Mesenteric fat pad (tissue), 1 donor: ENCODE results near the gene FLYWCH1. TPM values are rescaled to one million over a fixed set of nuclear protein-coding genes. Genes with fewer than 3 reads are reported as not detected.

Experiments
- DNase-seq: peaks from one replicate; pipeline ENCODE4 v3.0.0-alpha.2; 2020; ENCODE audit warnings: low spot score
- total RNA-seq: library from RNA; stranded (reverse); fragmentation: NEBNext Ultra II Directional; extraction: Animal tissue kit (Norgen Biotek cat#: 25700); gene quantifications from one replicate; pipeline ENCODE4 v1.2.1, GENCODE V29; 2021
- donor health status: DM: yes; HTN: yes; CAD: no.

FLYWCH1 gene
- total RNA-seq, 1 donor from 2014 or later = 32.0 TPM

DNA sequence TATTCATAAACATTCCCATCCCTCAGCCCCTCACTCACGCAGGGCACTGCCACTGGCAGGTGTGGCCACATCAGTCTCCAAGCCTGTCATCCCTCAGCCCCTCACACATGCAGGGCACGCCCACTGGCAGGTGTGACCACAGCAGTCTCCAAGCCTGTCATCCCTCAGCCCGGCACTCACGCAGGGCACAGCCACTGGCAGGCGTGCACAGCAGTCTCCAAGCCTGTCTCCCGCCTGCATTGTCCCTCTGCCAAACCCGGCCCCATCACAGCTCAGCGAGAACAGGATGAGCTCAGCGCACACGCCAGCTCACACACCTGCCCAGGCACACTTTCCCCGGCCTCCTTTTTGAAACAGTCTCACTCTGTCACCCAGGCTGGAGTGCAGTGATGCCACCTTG, 40.9 kb downstream of the FLYWCH1 start:
- no peak for DNase-seq

DNA sequence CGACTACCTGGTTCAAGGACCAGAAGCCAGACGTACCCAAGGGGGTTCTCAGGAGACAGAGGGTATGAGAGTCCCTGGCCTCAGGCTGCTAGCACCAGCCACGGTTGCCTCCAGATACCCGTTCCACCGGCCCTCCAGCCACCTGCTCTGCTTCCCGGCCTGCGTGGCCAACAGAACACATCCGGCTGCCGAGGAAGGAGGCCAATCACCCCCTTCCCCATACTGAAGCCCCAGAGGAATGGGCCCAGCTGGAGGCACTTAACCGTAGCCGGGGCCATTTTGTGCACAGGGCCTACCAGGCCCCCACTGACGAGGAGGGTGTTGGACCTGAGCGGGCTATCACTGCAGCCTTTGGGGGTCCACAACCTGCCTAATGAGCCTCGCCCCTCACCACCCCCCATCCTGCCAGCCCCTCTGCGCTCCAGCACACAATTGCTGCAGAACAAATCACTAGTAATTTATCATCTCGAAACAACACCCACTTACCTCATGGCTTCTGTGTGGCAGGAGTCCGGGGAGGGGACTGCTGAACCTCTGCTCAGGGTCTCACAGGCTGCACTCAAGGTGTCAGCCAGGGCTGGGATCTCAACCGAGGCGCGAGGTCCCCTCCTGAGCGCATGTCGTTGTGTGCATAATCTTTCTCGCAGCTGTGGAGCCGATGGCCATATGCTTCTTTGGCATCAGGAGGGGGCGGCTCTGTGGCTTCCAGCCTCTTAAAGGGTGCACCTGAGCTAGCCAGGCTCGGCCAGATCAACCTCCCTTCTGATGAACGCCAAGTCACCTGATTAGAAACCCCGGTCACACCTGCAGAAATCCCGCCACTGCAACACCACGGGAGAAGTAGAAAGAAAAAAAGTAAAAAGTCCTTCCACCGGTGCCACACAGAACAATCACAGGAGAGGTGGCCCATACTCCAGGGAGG, 42.2 kb downstream of the FLYWCH1 start:
- no peak for DNase-seq

DNA sequence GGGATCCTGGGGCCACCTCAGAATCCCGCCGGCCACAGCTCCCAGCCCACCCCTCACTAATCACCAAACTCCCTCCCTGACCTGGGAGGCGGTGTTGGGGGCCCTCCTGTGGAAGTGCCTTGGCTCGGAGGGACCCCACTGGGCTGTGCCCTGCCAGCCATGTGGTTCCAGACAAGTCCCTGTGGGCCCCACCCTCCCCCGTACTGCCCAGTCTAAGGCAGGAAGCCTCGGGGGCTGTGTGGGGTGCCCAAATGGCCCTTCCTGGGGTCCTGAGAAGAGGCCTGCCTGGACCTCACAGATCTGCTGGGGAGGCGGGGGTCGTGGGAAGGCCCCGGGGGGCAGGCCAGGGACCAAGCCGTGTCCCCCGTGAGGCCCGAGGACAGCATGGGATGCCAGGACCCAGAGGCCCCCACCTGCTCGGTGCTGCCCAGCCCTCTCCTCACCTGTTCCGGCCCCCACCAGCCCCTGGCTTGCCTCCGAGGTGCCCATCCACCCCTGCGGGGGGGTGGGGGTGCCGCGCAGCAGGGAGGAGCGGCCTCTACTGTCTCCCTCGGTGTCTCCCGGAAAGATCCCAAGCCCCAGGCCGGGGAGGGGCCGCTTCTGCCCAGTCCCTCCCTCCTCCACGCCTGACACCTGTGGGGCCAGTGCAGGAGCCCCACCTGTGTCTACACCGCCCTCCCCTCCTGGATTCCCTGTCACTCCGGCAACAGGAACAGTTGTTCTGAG, 43.1 kb downstream of the FLYWCH1 start:
- DNase-seq = no peak

DNA sequence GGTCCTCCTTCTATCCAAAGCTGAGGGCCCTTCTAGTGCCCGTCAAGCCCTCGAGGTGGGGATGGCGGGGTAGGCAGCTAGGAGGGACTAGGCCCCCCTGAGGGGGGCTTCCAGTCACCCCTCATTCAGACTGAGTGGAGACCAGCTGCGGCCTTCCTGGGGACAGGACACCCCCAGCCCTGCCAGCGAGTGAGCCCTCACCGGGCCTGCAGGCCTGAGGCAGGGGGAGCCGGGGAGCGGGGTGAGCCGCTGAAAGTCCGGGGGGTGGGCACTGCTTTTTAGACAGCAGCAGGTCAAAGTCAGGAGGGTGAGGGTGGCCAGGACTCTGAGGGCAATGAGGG, 43.7 kb downstream of the FLYWCH1 start:
- no peak for DNase-seq

DNA sequence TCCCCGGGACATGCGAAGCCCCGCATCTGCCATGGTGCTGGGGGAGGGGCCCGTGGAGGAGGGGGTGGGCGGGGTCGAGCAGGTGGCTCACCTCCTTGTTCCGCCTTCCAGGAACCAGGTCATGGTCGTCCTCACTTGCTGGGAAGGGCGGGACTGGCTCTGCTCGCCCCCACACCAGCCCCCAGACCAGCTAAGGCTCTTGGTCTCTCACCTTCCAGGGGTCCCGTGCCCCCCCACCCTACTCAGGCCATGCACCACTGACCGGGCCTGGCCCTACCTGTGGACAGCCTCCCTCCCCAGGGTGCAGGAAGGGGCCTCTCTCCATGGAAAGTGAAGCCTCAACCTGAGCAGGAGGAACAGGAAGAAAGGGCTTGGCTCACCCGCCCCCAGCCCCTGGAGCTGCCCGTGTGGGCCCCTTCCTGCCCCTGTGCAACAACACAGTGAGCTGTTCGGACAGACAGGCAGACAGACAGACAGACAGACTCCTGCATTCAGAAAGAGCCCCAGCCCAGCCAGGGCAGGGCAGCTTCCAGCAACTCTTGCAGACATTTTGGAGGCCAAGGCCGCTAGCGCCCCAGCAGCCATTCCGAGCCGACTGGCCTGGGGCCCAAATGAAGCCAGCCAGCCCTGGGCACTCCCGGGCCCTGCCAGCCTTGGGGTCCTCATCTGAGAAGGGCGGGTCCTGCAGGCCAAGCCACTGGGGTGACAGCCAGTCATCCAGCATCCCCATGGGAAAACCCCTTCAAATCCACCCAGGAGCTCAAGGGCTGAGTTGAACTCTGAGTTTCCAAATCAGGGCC, 44.2 kb downstream of the FLYWCH1 start:
- DNase-seq = no peak

DNA sequence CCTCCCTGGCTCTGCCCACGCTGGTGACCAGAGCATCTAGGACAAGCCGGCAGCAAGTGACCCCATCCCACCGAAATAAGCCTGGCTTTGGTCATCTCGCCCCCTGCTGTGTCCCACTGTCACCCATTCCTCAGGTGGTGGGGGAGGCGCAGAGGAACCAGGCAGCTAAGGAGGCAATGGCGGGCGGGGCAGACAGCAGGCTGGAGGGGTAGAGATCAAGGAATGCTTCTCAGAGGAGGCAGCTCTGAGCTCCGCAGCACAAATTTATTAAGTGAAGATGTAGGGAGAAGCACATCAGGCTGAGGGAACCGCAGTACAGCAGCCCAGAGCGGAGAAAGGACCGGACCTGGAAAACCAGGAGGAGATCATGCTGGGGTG, 44.8 kb downstream of the FLYWCH1 start:
- DNase-seq = no peak

DNA sequence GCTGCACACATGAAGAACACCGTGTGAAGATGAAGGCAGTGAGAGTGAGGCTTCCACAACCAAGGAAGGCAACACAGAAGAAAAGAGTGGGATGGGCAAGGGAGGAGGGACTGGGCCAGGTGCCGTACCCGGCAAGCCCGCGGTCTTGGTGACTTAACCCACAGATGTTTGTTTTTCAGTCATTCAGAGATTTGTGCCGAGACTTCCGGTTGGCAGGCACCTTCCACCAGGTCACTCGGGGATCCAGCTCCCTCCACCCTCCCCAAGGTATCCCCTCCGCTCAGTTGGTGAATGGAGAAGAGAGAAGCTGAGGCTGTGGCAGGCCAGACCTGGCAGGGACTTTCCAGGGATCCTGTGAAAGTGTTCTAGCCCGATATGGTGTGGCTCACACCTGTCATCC, 47.5 kb downstream of the FLYWCH1 start:
- DNase-seq = no peak

DNA sequence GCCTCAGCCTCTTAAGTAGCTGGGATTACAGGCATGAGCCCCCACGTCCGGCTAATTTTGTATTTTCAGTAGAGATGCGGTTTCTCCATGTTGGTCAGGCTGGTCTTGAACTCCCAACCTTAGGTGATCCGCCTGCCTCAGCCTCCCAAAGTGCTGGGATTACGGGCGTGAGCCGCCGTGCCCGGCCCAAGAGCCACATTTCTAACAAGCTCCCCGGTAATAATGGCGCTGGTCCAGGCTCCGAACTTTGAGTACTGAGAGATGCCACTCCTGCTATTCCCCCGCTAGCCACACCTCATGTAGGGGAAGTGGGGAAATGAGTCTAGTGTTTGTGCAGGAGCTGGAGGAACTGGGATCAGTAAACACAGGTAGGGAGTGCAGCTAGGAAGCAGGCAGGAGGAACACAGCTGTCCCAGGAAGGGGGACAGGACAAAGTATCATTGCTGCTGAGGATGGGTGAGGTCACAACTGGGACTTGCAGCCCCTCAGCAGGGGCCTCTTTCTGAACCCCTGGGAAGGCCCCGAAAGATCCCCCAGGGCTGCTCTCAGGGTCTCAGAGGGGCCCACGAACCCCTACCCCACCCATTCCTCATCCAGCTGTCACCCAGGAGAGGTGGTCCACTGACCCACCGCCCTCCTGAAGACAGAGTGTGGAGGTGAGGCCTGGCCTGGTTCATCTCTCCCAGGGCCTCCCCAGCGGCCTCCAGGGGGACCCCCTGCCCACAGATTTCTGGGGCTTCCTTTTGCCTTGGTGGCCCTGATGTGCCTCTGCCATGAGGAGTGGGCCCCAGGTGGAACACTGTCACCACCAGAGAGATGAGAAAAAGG, 48.7 kb downstream of the FLYWCH1 start:
- DNase-seq = no peak

DNA sequence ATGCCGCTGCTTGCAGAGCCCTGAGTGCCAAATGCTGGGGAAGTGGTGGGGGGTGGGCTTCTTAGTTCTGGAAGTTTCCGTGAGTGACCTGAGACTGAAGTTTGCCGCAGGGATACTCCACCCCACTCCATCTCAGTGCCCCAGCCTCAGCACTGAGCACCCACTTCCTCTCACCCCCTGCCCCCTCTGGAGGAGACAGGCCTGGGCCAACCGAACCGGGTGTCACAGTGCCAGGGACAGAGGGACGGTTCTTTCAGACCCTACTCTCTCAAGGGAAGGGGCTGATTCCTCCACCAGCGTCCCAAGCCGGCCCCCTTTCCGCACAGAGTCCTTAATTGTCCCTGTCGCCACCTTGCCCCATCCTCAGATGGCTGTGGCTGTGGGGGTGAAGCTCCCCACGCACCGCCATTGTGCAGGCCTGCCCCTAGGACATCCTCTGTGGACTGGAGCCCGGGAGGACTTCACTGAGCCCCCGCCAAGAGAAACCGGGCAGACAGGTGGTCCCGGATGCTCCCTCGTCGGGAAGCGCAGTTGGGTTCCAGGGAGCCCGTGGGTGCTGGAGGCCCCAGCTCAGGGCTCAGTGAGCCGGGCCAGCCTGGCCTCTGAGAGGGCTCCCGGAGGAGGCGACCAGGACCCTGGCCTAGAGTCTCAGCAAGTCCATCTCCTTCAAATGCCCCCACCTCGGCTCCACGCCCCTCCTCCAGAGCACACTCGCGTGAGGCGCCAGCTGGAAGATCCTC, 50.8 kb downstream of the FLYWCH1 start:
- DNase-seq = no peak

DNA sequence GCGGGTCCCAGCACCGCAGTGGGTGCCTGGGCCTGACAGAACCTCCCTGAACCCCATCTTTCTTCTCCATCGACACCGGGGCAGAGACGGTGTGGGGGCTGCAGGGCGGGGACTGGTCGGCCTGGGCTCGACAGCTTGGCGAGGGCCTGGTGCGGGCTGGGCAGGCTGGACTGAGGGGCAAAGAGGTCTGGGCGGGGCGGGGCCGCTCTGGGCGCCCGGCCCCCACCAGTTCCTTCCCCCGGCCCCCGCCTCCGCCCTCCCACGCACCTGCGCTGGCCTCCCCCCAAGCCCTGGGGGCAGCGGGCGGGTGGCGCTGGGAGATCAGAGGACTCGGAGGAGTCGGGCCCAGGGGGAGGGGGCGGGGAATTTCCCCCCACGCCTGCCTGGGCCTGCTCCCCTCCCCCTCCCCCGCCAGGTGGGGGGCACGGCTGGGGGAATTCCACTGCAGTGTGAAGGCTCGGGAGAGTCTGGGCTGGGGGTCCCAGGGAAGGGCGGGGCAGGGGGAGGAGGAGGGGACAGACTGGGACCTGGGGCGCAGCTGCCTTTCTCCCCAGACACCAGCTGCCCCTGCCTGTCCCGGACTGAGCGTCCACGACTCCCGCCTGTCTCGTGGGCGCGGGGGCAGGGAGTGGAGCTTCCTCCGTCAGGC, 51.5 kb downstream of the FLYWCH1 start:
- no peak for DNase-seq

DNA sequence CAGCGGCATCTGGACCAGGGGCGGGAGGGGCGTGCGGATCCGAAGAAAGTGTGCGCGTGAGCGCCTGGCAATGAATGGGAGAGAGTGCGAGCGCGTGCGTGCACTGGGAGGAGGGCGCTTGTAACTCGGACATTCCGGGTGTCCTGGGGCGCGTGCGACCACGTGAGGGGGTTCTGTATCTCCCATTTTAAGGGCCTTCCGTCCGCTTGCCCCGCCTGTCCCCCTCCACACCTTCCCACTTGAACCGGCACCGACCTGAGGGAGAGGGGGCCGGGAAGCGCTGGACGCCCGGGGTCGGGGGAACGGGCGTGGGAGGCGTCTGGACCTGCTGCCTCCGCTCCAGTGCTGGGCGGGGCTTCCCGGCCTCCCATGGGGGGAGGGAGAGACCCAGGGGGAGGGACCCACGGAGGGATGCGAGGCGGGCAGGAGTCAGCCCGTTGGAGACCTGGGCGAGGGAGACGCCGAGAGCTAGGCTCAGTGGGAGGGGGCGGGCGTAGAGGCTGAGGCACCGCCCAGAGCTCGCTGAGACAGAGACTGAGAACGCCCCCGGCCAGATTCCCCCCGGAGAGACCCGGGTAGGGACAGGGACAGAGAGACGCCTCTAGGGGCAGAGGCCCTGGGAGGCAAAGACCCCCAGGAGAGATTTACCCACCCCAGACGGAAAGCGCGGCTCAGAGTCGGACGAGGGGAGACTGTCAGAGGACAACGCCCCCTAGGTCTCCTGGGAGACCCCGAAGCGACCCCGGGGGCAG, 52.2 kb downstream of the FLYWCH1 start, which contains the start of gene KREMEN2:
Gene KREMEN2 (plus strand): TSS at position 553 of the 752 bp plus-strand sequence. CDS start 246 bp downstream, outside the sequence.
- no peak for DNase-seq

DNA sequence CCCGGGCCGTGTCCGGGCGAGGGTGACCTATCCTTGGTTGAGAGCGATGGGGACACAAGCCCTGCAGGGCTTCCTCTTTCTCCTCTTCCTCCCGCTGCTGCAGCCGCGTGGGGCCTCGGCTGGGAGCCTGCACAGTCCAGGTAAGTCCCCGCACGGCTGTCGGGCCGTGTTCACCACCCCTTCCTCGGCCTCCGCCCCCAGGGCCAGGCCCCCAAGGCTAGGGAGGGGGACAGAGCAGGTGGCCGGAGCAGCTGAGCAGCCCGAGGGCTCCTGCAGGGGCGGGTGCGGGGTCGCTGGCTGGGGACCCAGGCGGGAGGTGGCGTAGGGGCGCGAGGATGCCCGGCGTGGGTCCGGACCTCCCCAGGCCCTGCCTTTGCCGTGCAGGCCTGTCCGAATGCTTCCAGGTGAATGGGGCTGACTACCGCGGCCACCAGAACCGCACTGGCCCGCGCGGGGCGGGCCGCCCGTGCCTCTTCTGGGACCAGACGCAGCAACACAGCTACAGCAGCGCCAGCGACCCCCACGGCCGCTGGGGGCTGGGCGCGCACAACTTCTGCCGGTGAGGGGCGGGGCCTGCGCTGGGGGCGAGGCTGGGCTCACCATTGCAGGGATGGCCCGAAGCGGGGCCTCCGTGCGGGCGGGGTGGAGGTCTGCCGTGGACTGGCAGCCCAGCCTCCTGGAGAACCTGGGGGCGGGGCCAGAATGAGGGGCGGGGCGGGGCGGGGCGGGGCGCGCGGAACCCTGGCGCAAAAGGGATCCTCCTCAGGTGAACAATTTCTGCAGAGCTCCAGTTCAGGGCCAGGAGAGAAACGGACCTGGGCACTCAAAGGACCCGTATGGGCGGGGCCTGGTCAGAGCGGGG, 53.0 kb downstream of the FLYWCH1 start:
- DNase-seq = peak; percentile 88

DNA sequence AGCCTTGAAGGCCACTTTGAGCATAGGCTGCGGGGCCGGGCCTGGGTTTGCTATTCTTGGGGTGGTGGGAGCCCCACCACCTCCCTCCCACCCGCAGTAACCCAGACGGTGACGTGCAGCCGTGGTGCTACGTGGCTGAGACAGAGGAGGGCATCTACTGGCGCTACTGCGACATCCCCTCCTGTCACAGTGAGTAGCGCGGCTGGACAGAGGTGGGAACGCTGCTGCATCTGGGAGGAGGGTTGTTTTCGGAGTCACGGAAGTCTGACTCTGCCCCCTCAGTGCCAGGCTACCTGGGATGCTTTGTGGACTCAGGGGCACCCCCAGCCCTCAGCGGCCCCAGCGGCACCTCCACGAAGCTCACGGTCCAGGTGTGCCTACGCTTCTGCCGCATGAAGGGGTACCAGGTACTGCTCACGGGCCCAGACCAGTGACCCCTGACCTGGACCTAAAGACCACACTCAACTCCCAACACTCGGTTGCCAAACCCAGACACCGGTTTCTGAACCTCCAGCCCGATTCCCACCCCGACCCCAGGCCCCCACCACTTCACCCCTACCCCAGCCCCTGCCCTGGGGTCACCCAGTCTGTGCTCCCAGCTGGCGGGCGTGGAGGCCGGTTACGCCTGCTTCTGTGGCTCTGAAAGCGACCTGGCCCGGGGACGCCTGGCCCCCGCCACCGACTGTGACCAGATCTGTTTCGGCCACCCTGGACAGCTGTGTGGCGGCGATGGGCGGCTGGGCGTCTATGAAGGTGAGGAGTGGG, 54.5 kb downstream of the FLYWCH1 start:
- no peak for DNase-seq

DNA sequence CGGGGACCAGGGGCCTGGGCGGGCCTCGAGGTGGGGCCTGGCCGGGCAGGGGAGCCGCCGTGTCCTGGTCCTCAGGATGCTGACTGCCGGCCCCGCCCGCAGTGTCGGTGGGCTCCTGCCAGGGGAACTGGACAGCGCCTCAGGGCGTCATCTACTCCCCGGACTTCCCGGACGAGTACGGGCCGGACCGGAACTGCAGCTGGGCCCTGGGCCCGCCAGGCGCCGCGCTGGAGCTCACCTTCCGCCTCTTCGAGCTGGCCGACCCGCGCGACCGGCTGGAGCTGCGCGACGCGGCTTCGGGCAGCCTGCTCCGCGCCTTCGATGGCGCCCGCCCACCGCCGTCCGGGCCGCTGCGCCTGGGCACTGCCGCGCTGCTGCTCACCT, 55.1 kb downstream of the FLYWCH1 start:
- no peak for DNase-seq

DNA sequence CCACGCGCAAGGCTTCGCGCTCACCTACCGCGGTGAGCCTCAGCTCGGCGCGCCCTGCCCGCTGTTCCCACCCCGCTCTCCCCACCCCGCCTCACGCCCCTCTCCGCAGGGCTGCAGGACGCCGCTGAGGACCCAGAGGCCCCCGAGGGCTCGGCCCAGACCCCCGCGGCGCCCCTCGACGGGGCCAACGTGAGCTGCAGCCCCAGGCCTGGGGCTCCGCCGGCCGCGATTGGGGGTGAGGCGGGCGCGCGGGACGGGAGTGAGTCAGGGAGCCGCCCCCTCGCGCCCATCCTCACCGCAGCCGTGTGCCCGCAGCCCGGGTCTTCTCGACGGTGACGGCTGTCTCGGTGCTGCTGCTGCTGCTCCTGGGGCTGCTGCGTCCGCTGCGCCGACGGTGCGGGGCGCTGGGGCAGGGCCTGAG, 55.5 kb downstream of the FLYWCH1 start:
- no peak for DNase-seq

DNA sequence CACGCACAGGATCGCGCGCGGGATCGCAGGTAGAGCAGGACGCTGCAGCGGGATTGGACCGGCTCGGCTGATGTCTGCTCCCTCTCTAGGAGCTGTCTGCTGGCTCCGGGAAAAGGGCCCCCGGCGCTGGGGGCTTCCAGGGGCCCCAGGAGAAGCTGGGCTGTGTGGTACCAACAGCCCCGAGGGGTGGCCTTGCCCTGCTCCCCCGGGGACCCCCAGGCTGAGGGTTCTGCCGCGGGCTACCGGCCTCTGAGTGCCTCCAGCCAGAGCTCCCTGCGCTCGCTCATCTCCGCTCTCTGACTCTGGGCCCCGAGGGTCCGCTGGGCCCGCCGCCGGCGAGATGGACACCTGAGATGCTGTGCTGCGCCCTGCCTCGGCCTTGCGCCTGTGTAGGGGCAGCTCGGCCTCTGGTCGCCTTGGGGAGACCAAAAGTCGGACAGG, 56.0 kb downstream of the FLYWCH1 start:
- DNase-seq = no peak

DNA sequence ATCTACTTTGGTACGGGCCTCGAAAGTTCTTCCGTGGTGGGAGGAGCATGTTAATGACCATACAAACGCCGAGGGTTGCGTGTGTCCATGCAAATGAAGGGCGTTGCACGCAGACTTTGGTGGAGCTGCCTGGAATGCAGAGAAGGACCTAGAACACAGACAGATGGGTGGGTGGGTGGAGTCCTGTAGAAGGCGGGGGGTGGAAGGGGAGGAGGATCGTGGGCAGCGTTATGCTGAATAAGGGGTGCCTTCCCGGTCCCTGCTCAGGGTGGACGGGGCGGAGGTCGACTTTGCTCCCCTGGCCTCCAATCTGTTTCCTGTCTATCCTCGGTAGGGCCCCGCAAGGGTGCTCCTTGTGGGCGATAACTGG, 56.6 kb downstream of the FLYWCH1 start:
- no peak for DNase-seq
